Measurements from ENCODE around the gene EEF1G. TPM values are rescaled to one million over a fixed set of nuclear protein-coding genes. Genes with fewer than 3 reads are reported as not detected.

The EEF1G gene
- total and polyA plus RNA-seq, 2 of the 13 experiments (the other 11 are each of a cell fraction or from before 2014, with no cell fraction given): 1,787 to 2,144 TPM

GRCh38 chr11:62591448-62592145 is 17.9 kb upstream of the EEF1G start, which contains the start of gene TUT1 (continued):
- TF ChIP-seq SSRP1 (CRISPR knock-in tag; IDR thresholded peaks at IDR 0.05): no peak
- no peak for TF ChIP-seq ZMYM2 (CRISPR knock-in tag; IDR thresholded peaks at IDR 0.05)
- no peak for TF ChIP-seq KLF13 (CRISPR knock-in tag; IDR thresholded peaks at IDR 0.05)
- peak; percentile 98 for TF ChIP-seq GABPA (IDR thresholded peaks at IDR 0.05; ENCODE audit: low read depth, low read length)
- peak; percentile 100 for TF ChIP-seq GABPA (CRISPR knock-in tag; IDR thresholded peaks at IDR 0.05; ENCODE audit: low read depth)
- peak; percentile 50; the same call in 1 of the 2 replicates for TF ChIP-seq JUN (CRISPR knock-in tag; IDR thresholded peaks at IDR 0.05)
- no peak; the same call in 1 of the 2 replicates for TF ChIP-seq ZNF83 (CRISPR knock-in tag; IDR thresholded peaks at IDR 0.05; ENCODE audit: borderline replicate concordance)
- TF ChIP-seq ZNF75D (CRISPR knock-in tag; IDR thresholded peaks at IDR 0.05; ENCODE audit: borderline replicate concordance): no peak
- TF ChIP-seq RFXAP (CRISPR knock-in tag; IDR thresholded peaks at IDR 0.05; ENCODE audit: borderline replicate concordance): peak; percentile 94
- peak; percentile 88 for TF ChIP-seq MXD4 (CRISPR knock-in tag; IDR thresholded peaks at IDR 0.05)
- peak; percentile 75; the same call in 1 of the 2 replicates for TF ChIP-seq RFX5 (IDR thresholded peaks at IDR 0.05; ENCODE audit: low read depth, low read length)
- peak; percentile 55; the same call in 1 of the 2 replicates for TF ChIP-seq ZFX (CRISPR knock-in tag; IDR thresholded peaks at IDR 0.05; ENCODE audit: low read depth)
- TF ChIP-seq SMARCC2 (IDR thresholded peaks at IDR 0.05): no peak
- TF ChIP-seq ZBTB8A (CRISPR knock-in tag; IDR thresholded peaks at IDR 0.05; ENCODE audit: borderline replicate concordance, low read depth): no peak; the same call in 1 of the 2 replicates
- TF ChIP-seq ZFP91 (CRISPR knock-in tag; IDR thresholded peaks at IDR 0.05; ENCODE audit: borderline replicate concordance): peak; percentile 85
- TF ChIP-seq SOX13 (IDR thresholded peaks at IDR 0.05): no peak
- peak in 1 of 2 experiments; percentile 65; a peak in 2 of 4 replicates for TF ChIP-seq SOX13 (CRISPR knock-in tag; conservative IDR thresholded peaks at IDR 0.05 in 1 of 2, IDR thresholded peaks at IDR 0.05 in 1 of 2)
- TF ChIP-seq KAT8 (CRISPR knock-in tag; IDR thresholded peaks at IDR 0.05): peak; percentile 98
- TF ChIP-seq DRAP1 (CRISPR knock-in tag; IDR thresholded peaks at IDR 0.05): peak; percentile 100
- peak; percentile 96 for TF ChIP-seq MIXL1 (CRISPR knock-in tag; IDR thresholded peaks at IDR 0.05)
- peak; percentile 65; the same call in 1 of the 2 replicates for TF ChIP-seq ZNF414 (CRISPR knock-in tag; IDR thresholded peaks at IDR 0.05)
- no peak for TF ChIP-seq ZNF512B (CRISPR knock-in tag; IDR thresholded peaks at IDR 0.05; ENCODE audit: borderline replicate concordance)
- TF ChIP-seq ZNF143 (CRISPR knock-in tag; IDR thresholded peaks at IDR 0.05): peak; percentile 62; the same call in 1 of the 2 replicates
- no peak for TF ChIP-seq ZSCAN20 (CRISPR knock-in tag; IDR thresholded peaks at IDR 0.05; ENCODE audit: borderline replicate concordance)

All from HepG2 (cell line).